ENCODE data around the gene KRTAP19-3. TPM values are rescaled to one million over a fixed set of nuclear protein-coding genes. Genes with fewer than 3 reads are reported as not detected.

The KRTAP19-3 gene
- total and polyA plus RNA-seq, 8 donors = not detected

DNA sequence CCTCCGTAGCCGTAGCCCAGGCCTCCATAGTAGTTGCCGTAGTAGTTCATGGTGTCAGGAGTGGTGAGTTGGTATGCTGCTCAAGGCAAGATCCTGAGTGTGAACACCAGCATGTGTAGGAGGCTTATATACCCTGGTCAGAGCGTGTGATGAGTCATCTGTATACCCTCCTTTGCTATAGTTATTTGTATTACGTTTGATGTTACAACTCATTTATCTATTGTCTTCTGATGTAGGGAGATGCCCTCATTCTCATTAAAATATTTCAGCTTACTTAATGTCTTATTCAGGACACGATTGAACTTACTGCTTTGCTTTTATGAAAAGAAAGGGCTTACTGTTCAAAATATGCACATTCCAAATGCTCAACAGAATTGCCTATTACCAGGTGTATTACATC lies 10.2 kb upstream of the KRTAP19-3 start, which contains the start of gene KRTAP19-5:
Gene KRTAP19-5, minus strand, starts transcription at position 101 of the 400 bp plus-strand sequence. Its CDS starts 51 bp downstream, at position 50.
- no peaks in the 10 kb centered on the region for H3K36me3 ChIP-seq
- TF ChIP-seq EP300 (IDR thresholded peaks at IDR 0.05) (no peak), POLR2AphosphoS5 (IDR thresholded peaks at IDR 0.05) (no peak), POLR2A (IDR thresholded peaks at IDR 0.05) (no peak)
- TF ChIP-seq, protein P1, sequence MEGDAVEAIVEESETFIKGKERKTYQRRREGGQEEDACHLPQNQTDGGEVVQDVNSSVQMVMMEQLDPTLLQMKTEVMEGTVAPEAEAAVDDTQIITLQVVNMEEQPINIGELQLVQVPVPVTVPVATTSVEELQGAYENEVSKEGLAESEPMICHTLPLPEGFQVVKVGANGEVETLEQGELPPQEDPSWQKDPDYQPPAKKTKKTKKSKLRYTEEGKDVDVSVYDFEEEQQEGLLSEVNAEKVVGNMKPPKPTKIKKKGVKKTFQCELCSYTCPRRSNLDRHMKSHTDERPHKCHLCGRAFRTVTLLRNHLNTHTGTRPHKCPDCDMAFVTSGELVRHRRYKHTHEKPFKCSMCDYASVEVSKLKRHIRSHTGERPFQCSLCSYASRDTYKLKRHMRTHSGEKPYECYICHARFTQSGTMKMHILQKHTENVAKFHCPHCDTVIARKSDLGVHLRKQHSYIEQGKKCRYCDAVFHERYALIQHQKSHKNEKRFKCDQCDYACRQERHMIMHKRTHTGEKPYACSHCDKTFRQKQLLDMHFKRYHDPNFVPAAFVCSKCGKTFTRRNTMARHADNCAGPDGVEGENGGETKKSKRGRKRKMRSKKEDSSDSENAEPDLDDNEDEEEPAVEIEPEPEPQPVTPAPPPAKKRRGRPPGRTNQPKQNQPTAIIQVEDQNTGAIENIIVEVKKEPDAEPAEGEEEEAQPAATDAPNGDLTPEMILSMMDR (IDR thresholded peaks at IDR 0.05) = no peak
- no peak within 1 kb of the TSS for H3K27ac ChIP-seq
- no peaks in the 10 kb centered on the region for H3K9me3 ChIP-seq
- WGBS, 5 donors = 79 to 85% (median 82%) methylated on average over 6 of the region's 6 CpGs
- no peaks in the 10 kb centered on the region for H3K4me1 ChIP-seq
- intact Hi-C loops (cut with DNase I; ENCODE audit: low total_unique reads) = no loop called here
- no peak for DNase-seq
- no peaks in the 10 kb centered on the region for H3K27me3 ChIP-seq
- H3K4me3 ChIP-seq = no peak within 1 kb of the TSS

DNA sequence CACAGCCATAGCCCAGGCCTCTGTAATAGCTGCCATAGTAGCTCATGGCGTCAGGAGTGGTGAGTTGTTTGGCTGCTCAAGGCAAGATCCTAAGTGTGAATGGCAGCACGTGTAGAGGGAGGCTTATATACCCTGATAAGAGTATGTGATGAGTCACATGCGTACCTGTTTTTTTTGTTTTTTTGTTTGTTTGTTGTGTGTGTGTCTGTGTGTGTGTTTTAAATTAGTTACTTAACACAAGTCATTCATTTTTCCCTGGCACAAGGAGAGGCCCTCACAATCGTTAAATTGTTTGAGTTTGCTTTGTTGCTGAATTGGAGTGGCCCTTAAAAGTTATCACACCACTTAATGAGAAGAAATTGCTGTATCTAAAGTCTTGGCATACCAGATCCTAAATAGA lies 5.3 kb upstream of the KRTAP19-3 start, which contains the start of gene KRTAP19-4:
Gene KRTAP19-4, minus strand, starts transcription at position 101 of the 400 bp plus-strand sequence. Its CDS starts 55 bp downstream, at position 46.
- intact Hi-C loops (cut with DNase I; ENCODE audit: low total_unique reads) = no loop called here
- H3K4me3 ChIP-seq = no peak within 1 kb of the TSS
- WGBS, 5 donors = 62 to 80% (median 69%) methylated on average over 4 of the region's 4 CpGs

DNA sequence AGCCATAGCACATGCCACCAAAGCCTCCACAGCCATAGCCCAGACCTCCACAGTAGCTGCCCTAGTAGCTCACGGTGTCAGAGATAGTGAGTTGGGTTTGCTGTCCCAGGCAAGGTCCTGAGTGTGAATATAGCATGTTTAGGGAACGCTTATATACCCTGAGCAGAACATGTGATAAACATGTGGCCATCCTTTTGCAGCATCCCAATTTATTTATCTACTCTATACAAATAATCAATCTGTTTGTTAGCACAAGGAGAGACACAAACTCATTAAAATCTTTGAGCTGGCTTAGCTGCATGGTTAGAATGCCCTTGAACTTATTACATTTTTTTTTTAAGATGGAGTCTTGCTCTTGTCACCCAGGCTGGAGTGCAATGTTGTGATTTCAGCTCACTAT lies 4.5 kb downstream of the KRTAP19-3 start, which contains the start of gene KRTAP19-2:
Gene KRTAP19-2, minus strand, starts transcription at position 101 of the 400 bp plus-strand sequence. Its CDS starts 88 bp downstream, at position 13.
- TF ChIP-seq POLR2AphosphoS5 (IDR thresholded peaks at IDR 0.05) (no peak), POLR2A (IDR thresholded peaks at IDR 0.05) (no peak), EP300 (IDR thresholded peaks at IDR 0.05) (no peak)
- TF ChIP-seq, protein P1 (IDR thresholded peaks at IDR 0.05) = no peak
- WGBS, 5 donors = 86 to 96% (median 87%) methylated on average over 2 of the region's 2 CpGs
- H3K4me3 ChIP-seq = no peak within 1 kb of the TSS
- no peaks in the 10 kb centered on the region for H3K4me1 ChIP-seq
- no peak for DNase-seq
- peaks cover 0 to 35% (median 22%) of the 10 kb centered on the region in 4 donors for H3K9me3 ChIP-seq
- intact Hi-C loops (cut with DNase I; ENCODE audit: low total_unique reads) = no loop called here
- H3K27me3 ChIP-seq = no peaks in the 10 kb centered on the region
- H3K36me3 ChIP-seq = no peaks in the 10 kb centered on the region
- no peak within 1 kb of the TSS for H3K27ac ChIP-seq

More for the DNA sequence above, 5.3 kb upstream of the KRTAP19-3 start, which contains the start of gene KRTAP19-4:
- no peaks in the 10 kb centered on the region for H3K9me3 ChIP-seq
- no peak for TF ChIP-seq EP300 (IDR thresholded peaks at IDR 0.05)
- TF ChIP-seq POLR2A (IDR thresholded peaks at IDR 0.05) = no peak
- TF ChIP-seq, protein P1 (IDR thresholded peaks at IDR 0.05) = no peak
- TF ChIP-seq POLR2AphosphoS5 (IDR thresholded peaks at IDR 0.05) = no peak
- no peak for DNase-seq
- no peak within 1 kb of the TSS for H3K27ac ChIP-seq
- H3K4me1 ChIP-seq = no peaks in the 10 kb centered on the region
- no peaks in the 10 kb centered on the region for H3K36me3 ChIP-seq
- no peaks in the 10 kb centered on the region for H3K27me3 ChIP-seq

DNA sequence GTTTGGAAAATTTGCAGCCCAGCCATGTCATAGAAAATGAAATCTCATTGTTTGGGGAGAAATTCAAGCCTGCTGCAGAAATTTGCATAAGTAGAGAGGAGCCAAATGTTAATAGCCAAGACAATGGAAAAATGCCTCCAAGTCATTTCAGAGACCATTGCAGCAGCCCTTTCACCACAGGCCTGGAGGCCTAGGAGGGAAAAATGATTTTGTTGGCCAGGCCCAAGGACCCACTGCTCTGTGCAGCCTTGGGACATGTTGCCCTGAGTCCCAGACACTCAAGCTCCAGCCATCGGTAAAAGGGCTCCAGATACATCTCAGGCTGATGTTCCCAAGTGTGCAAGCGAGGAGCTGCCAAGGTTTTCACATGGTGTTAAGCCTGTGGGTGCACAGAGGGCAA lies 5.6 kb downstream of the KRTAP19-3 start:
- no peaks in the 10 kb centered on the region for H3K27me3 ChIP-seq
- no peak for DNase-seq
- peaks cover 0 to 35% (median 20%) of the 10 kb centered on the region in 4 donors for H3K9me3 ChIP-seq
- TF ChIP-seq POLR2A (IDR thresholded peaks at IDR 0.05) = no peak
- TF ChIP-seq, protein P1 (IDR thresholded peaks at IDR 0.05) = no peak
- no peak for TF ChIP-seq EP300 (IDR thresholded peaks at IDR 0.05)
- no peak for TF ChIP-seq POLR2AphosphoS5 (IDR thresholded peaks at IDR 0.05)
- WGBS, 5 donors = 39 to 68% (median 49%) methylated on average over 2 of the region's 2 CpGs
- no peaks in the 10 kb centered on the region for H3K36me3 ChIP-seq
- H3K4me3 ChIP-seq = no peak overlapping the region
- no peak overlapping the region for H3K27ac ChIP-seq
- intact Hi-C loops (cut with DNase I; ENCODE audit: low total_unique reads) = no loop called here
- no peaks in the 10 kb centered on the region for H3K4me1 ChIP-seq
